HG02642 (cell line): ENCODE measurements around the gene AKAP6.
"Not testable (repeated sequence)": the region's sequence is repeated elsewhere in the genome, so short reads cannot be mapped to it uniquely, and the experiment has no call there.

Source experiments
- ATAC-seq: cut with Tn5 transposase; IDR thresholded peaks from one replicate; pipeline ENCODE4 v1.9.1; 2021; ENCODE audit warnings: mild to moderate bottlenecking; ENCODE audit not compliant: unreplicated experiment, poor library complexity

AKAP6 gene

DNA sequence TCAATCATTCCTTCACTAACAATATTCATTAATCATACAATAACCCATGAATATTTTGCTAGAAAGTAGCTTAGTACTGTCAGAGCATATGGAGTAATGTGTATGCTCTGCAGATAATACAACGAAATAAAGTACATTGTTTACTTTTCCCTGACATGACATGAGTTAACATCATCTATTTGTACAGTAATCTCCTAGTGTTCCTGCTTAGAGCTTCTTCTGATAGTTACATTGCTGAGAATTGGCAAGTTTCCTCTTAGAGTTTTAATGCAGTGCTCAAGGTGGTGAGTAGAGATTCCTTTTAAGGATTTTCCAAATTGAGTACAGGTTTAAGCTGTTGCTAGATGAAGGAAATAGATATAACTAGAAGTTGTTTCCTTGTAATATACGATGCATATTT lies 445.1 kb downstream of the AKAP6 start:
- no peak for ATAC-seq

DNA sequence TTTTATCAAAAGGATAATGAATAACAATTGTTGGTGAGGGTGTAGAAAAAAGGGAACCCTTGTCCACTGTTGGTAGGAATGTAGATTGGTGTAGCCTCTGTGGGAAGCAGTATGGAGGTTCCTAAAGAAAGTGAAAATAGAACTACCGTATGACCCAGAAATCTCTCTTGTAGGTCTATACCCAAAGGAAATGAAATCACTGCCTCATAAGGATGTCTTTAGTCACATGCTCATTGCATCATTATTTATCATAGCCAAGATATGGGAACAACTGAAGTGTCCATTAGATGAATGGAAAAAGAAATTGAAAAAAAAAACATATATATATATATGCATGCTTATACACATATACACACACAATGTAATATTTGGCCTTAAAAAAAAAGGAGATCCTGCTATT lies 450.7 kb downstream of the AKAP6 start:
- no peak for ATAC-seq

DNA sequence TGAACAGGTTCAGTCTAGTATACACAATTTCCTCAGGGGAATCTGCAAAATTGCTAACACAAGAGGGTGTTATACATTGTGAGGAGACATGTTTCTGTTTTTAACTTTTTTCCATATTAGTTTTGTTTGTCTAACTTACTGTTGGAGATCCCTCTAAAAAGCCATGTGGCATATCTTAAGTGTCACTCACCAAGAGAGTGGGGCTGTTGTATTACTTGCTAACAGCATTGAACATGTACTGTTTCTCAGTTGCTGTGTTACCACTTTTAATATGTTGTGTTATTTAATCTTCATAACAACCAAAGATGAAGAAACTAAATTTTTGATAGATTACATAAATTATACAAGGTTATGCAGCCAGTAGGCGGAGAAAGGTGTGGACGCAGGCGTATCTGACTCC lies 455.3 kb downstream of the AKAP6 start:
- ATAC-seq = no peak

DNA sequence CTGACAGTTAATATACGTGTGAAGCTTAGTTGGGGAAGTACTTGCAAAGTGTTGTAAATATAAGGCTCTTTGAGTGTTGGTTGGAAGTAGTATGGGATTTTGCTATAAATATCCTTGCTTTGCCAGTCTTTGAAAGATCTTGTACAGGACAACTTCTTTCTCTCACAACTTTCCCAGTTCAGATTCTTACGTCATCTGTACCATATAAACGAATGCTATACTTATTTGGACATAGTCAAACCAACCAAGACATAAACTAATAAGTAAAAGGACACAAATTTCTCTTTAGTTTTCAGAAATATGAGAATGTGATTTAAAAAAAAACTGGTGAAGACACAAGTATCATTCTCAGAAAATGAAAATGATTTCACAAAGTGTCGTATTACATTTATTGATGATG lies 456.5 kb downstream of the AKAP6 start:
- no peak for ATAC-seq

DNA sequence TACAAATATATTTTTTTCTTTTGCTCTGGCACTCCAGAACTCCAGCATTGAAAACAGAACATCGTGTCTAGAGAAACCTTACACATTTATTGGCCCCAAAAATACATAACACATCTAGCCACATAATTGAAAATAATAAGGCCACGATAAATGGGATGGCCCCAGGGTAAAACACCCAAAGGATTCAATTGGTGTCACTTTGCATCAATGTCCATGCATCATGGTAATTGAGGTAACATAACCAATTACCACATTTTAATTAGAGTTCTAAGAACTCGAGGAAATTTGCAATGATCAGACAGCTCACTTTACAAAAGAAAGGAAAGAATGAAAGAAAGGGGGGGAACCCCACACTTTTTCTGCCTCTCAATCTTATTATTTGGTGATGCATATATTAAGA lies 457.8 kb downstream of the AKAP6 start:
- ATAC-seq = no peak

DNA sequence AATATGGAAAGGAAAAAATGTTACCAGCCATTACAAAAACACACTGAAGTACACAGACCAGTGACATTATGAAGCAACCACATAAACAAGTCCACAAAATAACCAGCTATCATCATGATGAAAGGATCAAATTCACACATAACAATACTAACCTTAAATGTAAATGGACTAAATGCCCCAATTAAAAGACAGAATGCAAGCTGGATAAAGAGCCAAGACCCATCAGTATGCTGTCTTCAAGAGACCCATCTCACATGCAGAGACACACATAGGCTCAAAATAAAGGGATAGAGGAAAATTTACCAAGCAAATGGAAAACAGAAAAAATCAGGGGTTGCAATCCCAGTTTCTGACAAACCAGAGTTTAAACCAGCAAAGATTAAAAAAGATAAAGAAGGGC lies 463.9 kb downstream of the AKAP6 start:
- not testable (repeated sequence) for ATAC-seq

DNA sequence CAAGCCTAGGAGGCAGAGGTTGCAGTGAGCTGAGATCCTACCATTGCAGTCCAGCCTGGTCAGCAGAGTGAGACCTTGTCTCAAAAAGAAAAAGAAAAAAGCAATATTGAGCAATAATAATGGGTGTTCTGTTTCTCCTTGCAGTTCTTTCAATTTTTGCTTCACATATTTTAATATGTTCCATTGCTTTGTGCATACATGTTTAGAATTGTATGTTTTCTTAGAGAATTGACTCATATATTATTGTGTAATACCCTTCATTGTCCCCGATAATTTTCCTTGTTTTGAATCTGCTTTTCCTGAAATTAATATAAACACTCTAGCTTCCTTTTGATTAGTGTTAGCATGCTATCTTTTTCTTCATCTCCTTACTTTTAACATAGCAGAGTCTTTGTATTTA lies 471.2 kb downstream of the AKAP6 start:
- ATAC-seq = no peak

DNA sequence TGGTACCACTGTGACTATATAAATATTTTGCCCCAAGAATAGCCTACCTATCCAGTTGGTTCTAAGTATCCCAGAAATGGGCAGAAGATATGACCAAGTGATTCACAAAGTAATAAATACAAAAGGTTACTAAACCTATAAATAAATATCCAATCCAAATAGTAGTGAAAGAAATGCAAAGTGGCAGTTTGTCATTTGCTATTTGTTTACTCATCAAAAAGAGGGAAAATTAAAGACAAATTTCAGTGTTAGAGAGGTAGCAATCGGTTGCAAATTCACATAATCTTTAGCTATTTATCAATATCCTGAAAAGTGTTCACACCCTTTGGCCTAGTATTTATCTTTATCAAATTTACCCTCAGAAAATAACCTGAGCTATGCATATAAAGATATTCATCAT lies 473.2 kb downstream of the AKAP6 start:
- no peak for ATAC-seq

DNA sequence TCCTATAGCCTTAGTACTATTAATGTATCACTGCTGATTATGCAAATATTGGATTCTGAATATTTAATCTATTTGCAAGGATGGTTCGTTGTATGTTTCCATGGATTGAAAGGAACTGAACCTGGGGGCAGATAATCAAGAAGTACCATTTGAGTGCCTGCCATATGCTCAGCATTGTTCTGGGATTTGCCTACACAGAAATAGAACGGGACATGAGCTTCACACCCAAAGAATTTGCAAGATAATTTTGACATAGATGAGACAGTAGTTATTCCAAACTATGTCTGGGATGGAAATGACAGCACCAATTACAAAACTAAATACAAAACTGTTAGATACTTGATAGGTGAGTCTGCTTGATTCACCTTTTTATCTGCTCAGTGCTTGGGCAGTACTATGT lies 476.9 kb downstream of the AKAP6 start:
- no peak for ATAC-seq

DNA sequence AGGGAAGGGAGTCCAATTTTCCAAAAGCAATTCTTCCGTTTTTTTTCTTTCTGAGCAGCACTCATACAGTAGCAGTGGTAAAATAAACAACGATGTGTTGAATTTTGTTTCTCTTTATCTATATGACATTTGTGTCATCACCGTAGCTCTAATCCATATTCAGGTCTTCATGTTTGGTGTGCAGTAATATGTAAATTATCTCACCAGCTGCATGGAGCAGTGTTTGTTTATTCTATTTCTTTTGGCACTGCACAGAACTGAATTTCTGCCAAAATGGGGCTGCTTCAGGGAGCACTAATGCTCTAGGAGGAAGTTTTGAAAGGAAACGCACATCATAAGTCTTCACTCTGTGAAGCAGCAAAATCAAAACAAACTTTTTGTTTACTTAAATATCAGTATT lies 479.5 kb downstream of the AKAP6 start:
- no peak for ATAC-seq

DNA sequence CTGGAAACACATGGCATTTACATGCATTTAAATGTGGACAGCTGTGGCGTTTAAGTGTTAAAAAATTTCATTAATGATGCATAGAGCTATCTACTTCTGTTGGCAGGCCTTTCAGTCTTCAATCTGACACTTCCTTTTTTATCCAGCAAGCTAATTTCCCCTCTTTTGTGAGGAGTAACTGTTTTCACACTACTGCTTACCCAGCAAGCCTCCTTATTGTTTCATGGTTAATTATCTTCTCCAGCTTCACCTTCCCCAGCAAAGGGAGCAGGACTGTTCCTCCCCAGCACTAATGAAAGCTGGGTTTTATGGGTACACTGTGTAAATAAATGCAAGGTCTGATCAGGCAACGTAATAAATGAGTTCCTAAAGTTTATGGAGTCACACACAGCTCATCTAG lies 480.2 kb downstream of the AKAP6 start:
- ATAC-seq = no peak

DNA sequence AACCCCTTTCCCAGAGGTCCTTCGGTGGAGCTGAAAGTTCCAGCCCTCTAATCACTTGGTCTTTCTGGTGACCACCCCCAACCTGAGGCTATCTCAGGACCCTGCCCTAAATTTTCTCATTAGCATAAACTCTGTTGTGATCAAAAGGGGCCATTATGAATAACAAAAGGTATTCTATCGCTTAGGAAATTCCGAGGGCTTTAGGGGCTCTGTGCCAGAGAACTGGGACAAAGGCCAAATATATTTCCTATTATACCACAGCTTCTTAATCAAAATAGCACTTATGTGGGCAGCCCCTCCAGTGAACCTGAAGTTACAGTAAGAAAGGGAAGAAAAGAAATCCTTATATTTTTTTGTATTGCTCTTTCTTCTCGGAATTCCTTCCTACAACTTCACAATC lies 484.3 kb downstream of the AKAP6 start:
- no peak for ATAC-seq

DNA sequence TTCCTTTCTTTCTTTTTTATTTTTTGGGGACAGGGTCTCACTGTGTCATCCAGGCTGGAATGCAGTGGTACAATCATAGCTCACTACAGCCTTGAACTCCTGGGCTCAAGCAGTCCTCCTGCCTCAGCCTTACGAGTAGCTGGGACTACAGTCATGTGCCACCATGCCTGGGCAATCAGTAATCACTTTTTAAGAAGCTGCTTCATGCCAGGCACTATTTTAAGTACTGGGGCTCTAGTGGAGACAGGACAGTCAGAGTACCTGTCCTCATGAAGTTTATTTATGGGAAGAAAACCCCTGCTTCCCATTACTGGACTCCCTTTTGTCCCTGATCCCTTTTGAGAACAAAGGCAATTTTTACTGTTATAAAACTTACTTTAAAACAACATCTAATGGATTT lies 485.6 kb downstream of the AKAP6 start:
- ATAC-seq = no peak

DNA sequence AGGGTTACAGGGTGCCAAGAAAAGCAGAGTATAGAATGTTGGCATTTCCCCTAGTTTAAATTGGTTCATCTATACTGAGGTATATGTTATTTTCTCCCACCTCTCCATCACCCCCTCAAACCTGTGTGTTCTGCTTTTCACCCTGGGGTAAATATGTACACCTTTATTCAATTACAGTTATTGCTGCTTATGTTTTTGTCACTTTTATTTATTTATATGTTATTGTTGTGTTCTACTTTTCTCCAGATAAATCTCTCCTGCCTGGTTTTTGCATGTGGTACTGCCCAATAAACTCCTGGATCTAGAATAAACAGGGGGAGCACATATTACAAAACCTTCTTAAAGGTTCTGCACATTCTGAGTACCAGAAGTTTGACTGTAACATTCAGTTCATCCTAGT lies 487.5 kb downstream of the AKAP6 start:
- no peak for ATAC-seq

DNA sequence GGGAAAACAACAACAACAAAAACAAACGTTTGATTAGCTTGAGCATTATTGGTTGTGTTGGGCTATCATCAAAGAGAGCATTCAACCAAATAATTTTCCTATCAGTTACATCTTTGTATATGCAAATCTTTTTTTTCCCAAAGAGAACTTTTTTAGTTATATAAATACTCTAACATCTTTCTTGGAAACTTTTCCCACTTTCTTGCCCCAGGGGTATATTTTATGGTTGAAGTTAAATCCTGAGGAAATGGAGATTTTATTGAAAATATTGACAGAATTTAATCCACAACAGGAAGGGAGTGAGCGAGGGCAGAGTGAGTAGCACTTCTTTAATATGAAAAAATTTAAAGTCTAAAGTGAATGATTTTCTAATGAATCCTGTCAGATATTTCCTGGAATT lies 488.7 kb downstream of the AKAP6 start:
- no peak for ATAC-seq

DNA sequence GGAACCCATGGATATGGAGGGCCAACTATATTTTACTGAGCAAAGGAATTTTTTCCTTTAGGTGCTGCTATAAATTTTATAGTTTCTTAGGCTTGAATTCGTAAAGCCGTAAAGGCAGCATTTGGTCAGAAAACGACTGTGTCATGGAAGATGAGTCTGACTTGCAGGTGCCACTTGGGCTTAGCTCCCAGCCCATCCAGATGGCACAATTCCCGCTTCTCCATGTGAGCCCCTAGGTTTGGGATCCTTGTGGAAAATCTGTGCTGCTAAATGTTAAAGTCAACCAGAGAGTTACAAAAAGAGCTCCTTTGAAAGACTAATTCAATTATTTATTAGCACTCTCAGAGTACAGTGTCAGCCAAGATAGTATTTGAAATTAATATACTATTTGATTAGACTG lies 489.5 kb downstream of the AKAP6 start:
- ATAC-seq = no peak

DNA sequence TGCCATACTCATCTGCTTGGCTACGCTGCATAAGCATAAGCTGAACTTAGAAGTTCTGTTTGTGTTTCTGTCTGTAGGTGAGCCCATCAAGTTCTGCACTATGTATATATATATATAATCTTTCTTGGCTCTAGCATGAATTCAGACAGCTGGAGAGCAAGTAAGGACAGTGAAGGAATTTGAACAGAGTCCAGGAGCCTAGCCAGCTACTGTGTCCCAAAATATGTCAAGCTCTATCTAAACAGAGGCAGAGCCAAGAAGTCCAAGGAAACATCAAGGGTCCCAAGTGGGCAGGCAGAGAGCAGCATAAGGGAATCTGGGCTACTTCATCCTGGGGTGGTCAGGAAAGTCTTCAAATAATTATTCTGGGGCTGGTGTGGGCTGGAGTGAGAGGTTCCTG lies 491.1 kb downstream of the AKAP6 start:
- ATAC-seq = no peak

DNA sequence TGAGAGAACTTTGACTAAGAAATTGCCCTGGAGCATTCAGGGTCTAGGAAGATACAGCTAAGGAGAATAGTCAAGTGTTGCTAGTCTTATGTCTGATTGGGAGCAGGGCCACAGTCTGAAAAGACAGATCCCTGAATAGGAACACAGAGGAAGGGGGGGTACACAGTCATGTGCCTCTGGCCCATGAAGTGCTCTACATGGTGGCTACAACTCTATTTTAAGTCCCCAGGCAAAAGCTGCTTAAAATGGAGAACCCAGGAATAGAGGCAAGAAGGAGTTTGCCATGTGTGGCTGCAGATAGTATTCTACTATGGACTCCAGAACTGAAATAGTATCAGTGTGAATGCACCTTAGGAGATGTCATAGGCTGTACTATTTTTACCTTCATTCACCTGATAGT lies 491.6 kb downstream of the AKAP6 start:
- no peak for ATAC-seq

DNA sequence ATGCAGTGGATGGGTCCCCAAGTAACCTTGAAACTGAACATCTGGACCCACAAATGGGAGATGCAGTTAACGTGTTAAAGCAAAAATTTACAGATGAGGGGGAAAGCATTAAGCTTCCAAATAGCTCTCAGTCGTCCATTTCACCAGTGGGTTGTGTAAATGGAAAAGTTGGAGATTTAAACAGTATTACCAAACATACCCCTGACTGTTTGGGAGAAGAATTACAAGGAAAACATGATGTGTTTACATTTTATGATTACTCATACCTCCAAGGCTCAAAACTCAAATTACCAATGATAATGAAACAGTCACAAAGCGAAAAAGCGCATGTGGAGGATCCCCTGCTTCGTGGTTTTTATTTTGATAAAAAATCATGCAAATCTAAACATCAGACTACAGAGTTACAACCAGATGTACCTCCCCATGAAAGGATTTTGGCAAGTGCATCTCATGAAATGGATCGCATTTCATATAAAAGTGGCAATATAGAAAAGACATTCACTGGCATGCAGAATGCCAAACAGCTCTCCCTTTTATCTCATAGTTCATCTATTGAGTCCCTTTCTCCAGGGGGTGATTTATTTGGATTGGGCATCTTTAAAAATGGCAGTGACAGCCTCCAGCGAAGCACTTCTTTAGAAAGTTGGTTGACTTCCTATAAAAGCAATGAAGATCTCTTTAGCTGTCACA lies 493.0 kb downstream of the AKAP6 start:
- ATAC-seq = no peak

DNA sequence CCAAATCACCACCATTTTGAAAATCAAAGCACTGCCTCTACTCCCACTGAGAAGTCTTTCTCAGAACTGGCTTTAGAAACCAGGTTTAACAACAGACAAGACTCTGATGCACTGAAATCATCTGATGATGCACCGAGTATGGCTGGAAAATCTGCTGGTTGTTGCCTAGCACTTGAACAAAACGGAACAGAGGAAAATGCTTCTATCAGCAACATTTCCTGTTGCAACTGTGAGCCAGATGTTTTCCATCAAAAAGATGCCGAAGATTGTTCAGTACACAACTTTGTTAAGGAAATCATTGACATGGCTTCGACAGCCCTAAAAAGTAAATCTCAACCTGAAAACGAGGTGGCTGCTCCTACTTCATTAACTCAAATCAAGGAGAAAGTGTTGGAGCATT lies 494.6 kb downstream of the AKAP6 start:
- ATAC-seq = no peak

DNA sequence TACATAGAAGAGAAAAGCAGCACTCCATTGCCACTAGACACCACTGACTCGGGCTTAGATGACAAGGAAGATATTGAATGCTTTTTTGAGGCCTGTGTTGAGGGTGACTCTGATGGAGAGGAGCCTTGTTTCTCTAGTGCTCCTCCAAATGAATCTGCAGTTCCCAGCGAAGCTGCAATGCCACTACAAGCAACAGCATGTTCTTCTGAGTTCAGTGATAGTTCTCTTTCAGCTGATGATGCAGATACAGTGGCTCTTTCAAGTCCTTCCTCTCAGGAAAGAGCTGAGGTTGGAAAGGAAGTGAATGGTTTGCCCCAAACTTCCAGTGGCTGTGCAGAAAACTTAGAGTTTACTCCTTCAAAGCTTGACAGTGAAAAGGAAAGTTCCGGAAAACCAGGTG lies 495.1 kb downstream of the AKAP6 start:
- ATAC-seq = no peak

DNA sequence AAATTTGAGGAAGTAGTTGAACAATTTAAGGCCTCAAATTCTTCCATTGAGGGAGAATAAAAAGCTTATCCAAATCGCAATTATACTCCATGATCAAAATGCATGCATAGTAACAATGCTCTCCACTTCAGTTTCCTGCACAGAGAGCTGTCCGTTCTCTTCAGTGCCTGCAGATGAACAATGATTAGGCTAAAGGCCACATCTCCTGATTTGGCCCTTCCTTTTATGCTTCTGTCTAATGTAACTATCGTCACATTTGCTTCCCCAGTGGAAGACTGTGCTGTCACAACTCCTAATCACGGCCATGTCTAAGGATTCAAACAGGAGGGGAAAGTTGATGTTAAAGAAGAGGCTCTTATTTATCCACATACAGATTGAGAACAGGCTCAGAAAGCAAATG lies 496.0 kb downstream of the AKAP6 start:
- no peak for ATAC-seq
